ENCODE measurements around the gene COL28A1.

The COL28A1 gene

DNA sequence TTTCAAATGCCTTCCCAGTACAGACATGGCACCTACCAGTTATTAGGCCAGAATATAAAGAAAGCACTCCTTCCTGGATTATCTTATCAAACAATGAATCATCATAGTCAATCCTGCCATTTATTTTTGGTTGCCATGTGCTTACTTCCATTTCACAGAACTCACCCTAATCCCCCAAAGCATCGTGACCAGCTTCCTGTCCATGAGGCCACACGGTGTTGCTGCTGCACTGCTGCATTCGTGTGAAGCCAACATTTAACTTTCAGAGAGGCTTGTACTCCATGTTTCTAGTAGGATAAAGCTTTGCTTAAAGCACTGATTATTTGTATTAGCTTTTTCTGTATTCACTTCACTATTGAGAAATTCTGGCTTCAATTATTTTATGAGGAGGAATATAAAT is 14.4 kb downstream of the COL28A1 start:
- TF ChIP-seq, protein P1, sequence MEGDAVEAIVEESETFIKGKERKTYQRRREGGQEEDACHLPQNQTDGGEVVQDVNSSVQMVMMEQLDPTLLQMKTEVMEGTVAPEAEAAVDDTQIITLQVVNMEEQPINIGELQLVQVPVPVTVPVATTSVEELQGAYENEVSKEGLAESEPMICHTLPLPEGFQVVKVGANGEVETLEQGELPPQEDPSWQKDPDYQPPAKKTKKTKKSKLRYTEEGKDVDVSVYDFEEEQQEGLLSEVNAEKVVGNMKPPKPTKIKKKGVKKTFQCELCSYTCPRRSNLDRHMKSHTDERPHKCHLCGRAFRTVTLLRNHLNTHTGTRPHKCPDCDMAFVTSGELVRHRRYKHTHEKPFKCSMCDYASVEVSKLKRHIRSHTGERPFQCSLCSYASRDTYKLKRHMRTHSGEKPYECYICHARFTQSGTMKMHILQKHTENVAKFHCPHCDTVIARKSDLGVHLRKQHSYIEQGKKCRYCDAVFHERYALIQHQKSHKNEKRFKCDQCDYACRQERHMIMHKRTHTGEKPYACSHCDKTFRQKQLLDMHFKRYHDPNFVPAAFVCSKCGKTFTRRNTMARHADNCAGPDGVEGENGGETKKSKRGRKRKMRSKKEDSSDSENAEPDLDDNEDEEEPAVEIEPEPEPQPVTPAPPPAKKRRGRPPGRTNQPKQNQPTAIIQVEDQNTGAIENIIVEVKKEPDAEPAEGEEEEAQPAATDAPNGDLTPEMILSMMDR (IDR thresholded peaks at IDR 0.05; ENCODE audit: low read depth, low read length): no peak
- H3K4me3 ChIP-seq (replicated peaks in 1 of 2; ENCODE audit: low read depth in 2 of 2, low read length in 2 of 2): no peak overlapping the region
- no peak for DNase-seq (ENCODE audit: low read depth in 2 of 2)

DNA sequence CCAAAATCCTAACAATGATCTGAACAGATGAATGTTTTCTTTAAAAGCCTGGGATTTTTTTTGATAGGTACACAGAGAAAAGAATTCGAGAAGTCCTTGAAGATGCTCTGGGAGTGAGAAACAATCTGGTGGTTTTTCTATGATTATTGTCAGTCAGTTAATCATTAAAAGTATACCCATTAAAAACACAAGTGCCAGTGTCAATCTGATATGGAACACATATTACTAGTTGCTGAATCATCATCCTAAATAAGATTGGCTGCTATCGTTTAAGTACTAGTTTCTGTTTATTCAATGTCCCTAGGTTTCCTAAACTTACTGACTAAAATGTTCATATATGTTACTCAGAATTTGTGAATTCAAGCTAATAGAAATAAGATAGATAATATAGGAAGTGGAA is 16.1 kb downstream of the COL28A1 start:
- H3K4me3 ChIP-seq (replicated peaks in 1 of 2; ENCODE audit: low read depth in 2 of 2, low read length in 2 of 2): no peak overlapping the region
- TF ChIP-seq, protein P1 (IDR thresholded peaks at IDR 0.05; ENCODE audit: low read depth, low read length): no peak
- no peak for DNase-seq (ENCODE audit: low read depth in 2 of 2)

DNA sequence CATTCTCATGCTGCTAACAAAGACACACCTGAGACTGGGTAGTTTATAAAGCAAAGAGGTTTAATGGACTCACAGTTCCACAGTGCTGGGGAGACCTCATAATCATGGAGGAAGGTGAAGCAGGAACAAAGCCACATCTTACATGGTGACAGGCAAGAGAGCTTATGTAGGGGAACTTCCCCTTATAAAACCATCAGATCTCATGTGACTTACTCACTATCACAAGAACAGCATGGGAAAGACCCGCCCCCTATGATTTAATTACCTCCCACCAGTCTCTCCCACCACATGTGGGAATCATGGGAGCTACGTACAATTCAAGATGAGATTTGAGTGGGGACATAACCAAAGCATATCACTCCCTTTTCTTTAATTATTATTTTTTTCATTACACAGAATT is 16.6 kb downstream of the COL28A1 start:
- DNase-seq (ENCODE audit: low read depth in 2 of 2): no peak

DNA sequence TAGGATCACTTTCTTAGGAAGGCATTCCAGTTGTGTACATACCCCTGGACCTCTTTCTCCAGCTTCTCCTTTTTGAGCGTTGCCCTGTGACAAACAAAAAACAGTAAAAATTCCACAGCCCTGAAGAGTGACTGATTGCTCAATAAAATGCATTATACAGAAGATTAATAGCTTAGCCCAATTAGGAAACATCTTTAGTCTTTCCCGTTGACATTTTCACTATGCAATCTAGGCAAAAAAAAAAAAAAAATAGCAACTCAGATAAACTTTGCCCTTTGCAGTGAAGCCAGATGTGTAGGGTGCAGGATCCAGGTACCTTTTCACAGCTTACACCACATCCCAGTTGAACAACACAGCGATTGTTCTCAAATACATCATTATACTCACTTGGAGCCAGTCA is 17.9 kb downstream of the COL28A1 start:
- H3K4me3 ChIP-seq (replicated peaks in 1 of 2; ENCODE audit: low read depth in 2 of 2, low read length in 2 of 2): no peak overlapping the region
- no peak for DNase-seq (ENCODE audit: low read depth in 2 of 2)
- TF ChIP-seq, protein P1 (IDR thresholded peaks at IDR 0.05; ENCODE audit: low read depth, low read length): no peak

More for the DNA sequence above, 16.6 kb downstream of the COL28A1 start:
- H3K4me3 ChIP-seq (replicated peaks in 1 of 2; ENCODE audit: low read depth in 2 of 2, low read length in 2 of 2): no peak overlapping the region
- TF ChIP-seq, protein P1 (IDR thresholded peaks at IDR 0.05; ENCODE audit: low read depth, low read length): no peak

DNA sequence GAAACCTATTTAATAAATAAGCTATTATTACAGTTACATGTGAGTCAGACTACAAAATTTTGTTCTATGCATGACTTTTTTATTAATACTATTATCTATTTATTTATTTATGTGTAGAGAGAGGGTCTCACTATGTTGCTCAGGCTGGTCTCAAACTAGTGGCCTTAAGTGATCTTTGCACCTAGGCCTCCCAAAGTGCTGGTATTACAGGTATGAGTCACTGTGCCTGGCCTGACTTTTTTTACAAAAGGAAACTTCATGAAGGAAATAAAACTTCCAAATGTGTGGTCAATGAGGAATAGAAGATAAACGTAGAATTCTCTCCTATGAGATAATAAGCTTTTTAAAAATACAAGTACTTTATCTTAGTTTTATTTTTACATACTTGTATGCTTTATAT is 19.0 kb downstream of the COL28A1 start:
- DNase-seq (ENCODE audit: low read depth in 2 of 2): no peak
- H3K4me3 ChIP-seq (replicated peaks in 1 of 2; ENCODE audit: low read depth in 2 of 2, low read length in 2 of 2): no peak overlapping the region
- TF ChIP-seq, protein P1 (IDR thresholded peaks at IDR 0.05; ENCODE audit: low read depth, low read length): no peak

DNA sequence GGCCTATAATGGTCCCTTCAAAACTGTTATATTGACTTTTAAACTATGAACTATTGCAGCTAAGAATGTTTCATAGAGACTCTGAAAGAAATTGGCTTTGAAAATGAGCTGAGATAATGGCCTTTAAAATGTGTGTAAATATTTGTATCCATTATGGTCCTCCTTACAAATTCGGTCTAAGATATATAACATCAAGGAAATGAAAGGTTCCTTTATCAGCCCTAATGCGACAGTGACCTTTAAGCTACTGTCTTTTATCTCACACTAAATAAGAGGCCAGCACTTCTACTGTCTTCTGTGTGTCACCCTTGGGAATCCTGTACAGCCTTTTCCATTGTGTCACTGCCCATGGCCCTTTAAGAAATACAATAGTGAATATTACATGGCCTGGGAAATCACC is 19.5 kb downstream of the COL28A1 start:
- H3K4me3 ChIP-seq (replicated peaks in 1 of 2; ENCODE audit: low read depth in 2 of 2, low read length in 2 of 2): no peak overlapping the region
- TF ChIP-seq, protein P1 (IDR thresholded peaks at IDR 0.05; ENCODE audit: low read depth, low read length): no peak
- DNase-seq (ENCODE audit: low read depth in 2 of 2): no peak

DNA sequence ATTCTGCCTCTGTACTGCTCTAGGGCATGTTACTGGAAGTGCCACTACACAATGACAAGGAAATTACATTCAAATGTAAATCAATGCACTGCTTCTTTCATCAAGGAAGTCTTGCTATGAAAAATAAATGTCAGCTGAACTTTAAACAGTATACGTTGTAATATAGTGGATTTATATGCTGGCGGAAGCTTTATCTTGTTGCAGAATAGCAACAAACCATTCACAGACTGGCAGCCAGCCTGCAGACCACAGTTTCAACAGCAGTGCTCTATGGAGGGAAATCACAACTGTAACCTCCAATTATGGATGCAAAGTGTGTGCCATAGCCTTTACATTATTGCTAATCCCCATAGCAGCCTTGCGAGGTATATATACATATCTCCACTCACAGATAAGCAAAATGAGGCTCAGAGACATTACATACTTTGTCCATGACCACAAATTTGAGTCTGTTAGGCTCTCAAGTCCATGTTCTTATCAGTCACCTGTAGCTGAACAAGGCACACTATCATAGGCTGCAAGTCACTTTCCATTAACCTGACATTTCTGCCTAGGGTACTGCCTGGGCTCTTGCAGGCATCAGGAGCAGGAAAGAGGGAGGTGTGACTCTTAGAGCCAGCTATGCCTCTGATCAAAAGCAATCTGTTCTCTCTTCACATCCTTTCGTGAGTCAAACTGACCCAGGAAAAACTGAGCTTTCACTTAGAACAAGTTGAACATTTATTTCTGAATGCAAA is 22.6 kb downstream of the COL28A1 start:
- H3K4me3 ChIP-seq (replicated peaks in 1 of 2; ENCODE audit: low read depth in 2 of 2, low read length in 2 of 2): no peak overlapping the region
- no peak for DNase-seq (ENCODE audit: low read depth in 2 of 2)
- TF ChIP-seq, protein P1 (IDR thresholded peaks at IDR 0.05; ENCODE audit: low read depth, low read length): no peak
